ENCODE data around the gene EIF4B. TPM values are rescaled to one million over a fixed set of nuclear protein-coding genes. Genes with fewer than 3 reads are reported as not detected.

Gene EIF4B
- total RNA-seq, 1 donor from 2014 or later: 436 TPM

GRCh38 chr12:52976574-52977071, 29.6 kb upstream of the EIF4B start:
- Histone ChIP-seq H3K4me3 (no peak overlapping the region), H3K4me1 (no peaks in the 10 kb centered on the region), H3K27me3 (no peaks in the 10 kb centered on the region), H3K36me3 (no peaks in the 10 kb centered on the region), H3K9me3 (no peaks in the 10 kb centered on the region), H3K27ac (no peak overlapping the region)
- peak; percentile 3 for TF ChIP-seq CTCF (IDR thresholded peaks at IDR 0.05)
- no peak for ATAC-seq
- intact Hi-C loops (cut with DNase I): no loop called here
- no peak for DNase-seq

GRCh38 chr12:52977170-52977569, 29.1 kb upstream of the EIF4B start:
- intact Hi-C loops (cut with DNase I): no loop called here
- Histone ChIP-seq H3K9me3 (no peaks in the 10 kb centered on the region), H3K27me3 (no peaks in the 10 kb centered on the region), H3K4me3 (no peak overlapping the region), H3K36me3 (no peaks in the 10 kb centered on the region), H3K4me1 (no peaks in the 10 kb centered on the region), H3K27ac (no peak overlapping the region)
- DNase-seq (no peak), ATAC-seq (no peak)
- no peak for TF ChIP-seq CTCF (IDR thresholded peaks at IDR 0.05)

DNA sequence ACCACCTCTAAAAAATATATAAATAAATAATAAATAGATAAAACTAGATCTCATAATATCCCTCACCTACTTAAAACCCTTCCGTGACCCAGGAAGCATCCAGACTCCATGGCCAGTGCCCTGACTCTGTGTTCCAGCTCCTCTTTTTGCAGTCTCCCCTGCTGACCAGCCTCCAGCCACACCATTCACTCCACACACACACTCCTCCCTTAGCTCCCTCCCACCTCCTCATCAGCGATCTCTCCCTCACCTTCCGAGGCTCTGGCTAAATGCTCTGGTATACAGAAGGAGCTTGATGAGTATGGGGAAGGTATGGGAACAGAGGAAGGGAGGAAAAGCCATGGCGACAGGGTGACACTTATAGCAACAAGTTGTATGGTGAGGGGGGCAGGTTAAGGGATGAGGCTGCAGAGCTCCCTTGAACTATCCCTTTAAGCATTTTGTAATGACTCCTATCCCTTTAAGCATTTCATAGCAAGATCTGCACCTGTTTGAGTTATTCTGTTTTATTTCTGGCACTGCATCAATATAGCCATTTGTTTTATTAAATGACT, 26.1 kb upstream of the EIF4B start:
- DNase-seq (no peak), ATAC-seq (no peak)
- intact Hi-C loops (cut with DNase I): loop anchor here (5.0 kb wide), 1 partner anchor 93 kb away; no protein-coding TSS in a partner anchor
- Histone ChIP-seq H3K36me3 (no peaks in the 10 kb centered on the region), H3K27me3 (no peaks in the 10 kb centered on the region), H3K4me3 (no peak overlapping the region), H3K4me1 (no peaks in the 10 kb centered on the region), H3K27ac (no peak overlapping the region), H3K9me3 (no peaks in the 10 kb centered on the region)
- TF ChIP-seq CTCF (IDR thresholded peaks at IDR 0.05): no peak

DNA sequence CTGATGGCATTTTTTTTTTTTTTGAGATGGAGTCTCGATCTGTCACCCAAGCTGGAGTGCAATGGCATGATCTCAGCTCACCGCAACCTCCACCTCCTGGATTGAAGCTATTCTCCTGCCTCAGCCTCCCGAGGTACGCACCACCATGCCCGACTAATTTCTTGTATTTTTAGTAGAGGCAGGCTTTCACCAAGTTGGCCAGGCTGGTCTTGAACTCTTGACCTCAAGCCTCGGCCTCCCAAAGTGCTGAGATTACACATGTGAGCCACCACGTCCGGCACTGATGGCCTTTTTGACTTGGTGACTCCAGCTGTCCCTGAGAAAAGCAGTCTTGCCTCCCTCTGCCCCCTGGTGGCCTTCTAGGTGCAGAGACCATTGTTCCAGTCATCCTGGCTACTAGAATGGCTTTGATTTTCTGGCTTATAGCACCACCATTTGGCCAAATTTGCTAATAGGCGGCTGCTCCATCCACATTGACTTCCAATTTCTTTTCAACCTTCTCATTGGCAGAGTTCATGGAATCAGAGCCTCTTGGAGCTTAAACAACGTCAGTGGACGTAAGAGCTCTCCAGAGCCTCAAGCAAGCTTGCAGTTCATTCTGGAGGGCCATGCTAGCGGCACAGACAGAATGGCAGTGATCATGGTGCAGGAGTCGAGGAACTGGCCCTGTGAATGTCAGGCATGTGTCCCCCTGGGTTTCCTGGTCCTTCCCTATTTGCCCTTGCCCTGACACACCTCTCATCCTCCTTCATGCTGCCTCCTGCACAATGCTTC, 25.4 kb upstream of the EIF4B start:
- H3K4me3 ChIP-seq: no peak overlapping the region
- no peak overlapping the region for H3K27ac ChIP-seq
- DNase-seq (peak; percentile 87), ATAC-seq (peak; percentile 98)
- H3K4me1 ChIP-seq: no peaks in the 10 kb centered on the region
- H3K27me3 ChIP-seq: no peaks in the 10 kb centered on the region
- intact Hi-C loops (cut with DNase I): loop anchor here (5.0 kb wide), 1 partner anchor 94 kb away; no protein-coding TSS in a partner anchor
- peak; percentile 97 for TF ChIP-seq CTCF (IDR thresholded peaks at IDR 0.05)
- H3K9me3 ChIP-seq: no peaks in the 10 kb centered on the region
- no peaks in the 10 kb centered on the region for H3K36me3 ChIP-seq

DNA sequence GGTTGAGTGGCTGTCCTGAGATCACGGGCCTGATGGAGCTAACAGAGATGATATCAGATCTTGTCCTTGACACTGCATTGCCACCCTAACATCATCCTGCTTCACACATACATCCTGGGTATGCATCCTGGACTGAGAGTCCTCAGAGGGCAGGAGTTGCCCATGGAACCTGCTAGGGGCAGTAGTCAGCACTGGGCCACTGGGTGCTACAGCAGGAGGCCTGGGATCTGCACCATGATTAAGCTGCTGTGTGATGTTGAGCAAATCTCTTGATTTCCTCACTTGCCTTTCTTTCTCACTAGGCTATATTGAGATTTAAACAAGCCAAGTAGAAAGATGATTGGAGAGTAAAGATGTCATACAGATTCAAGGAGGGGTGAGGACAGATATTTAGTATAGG, 22.1 kb upstream of the EIF4B start:
- ATAC-seq (no peak), DNase-seq (no peak)
- no peak for TF ChIP-seq CTCF (IDR thresholded peaks at IDR 0.05)
- Histone ChIP-seq H3K27ac (no peak overlapping the region), H3K9me3 (no peaks in the 10 kb centered on the region), H3K36me3 (no peaks in the 10 kb centered on the region), H3K4me3 (no peak overlapping the region), H3K27me3 (no peaks in the 10 kb centered on the region), H3K4me1 (no peaks in the 10 kb centered on the region)
- intact Hi-C loops (cut with DNase I): loop anchor here (5.0 kb wide), 1 partner anchor 97 kb away; no protein-coding TSS in a partner anchor

Data from upper lobe of right lung (tissue), 1 donor.